ENCODE results near the gene PTGFR.

PTGFR gene

GRCh38 chr1:78490861-78491450 is at the start of gene PTGFR:
TSS of gene PTGFR (plus strand) at chr1:78490974. CDS start at chr1:78492744, 1,770 bp downstream.
- DNase-seq: no peak

- DNase-seq: no peak
Observed at GRCh38 chr1:78441921-78442320, 48.9 kb upstream of the PTGFR start.

- no peak for DNase-seq
Observed at GRCh38 chr1:78447086-78447485, 43.7 kb upstream of the PTGFR start.

- DNase-seq: no peak
Observed at GRCh38 chr1:78464449-78464891, 26.3 kb upstream of the PTGFR start.

- no peak for DNase-seq
Observed at GRCh38 chr1:78465143-78465542, 25.6 kb upstream of the PTGFR start.

- DNase-seq: no peak
Observed at GRCh38 chr1:78468521-78468920, 22.3 kb upstream of the PTGFR start.

- no peak for DNase-seq
Observed at GRCh38 chr1:78469576-78469975, 21.2 kb upstream of the PTGFR start.

- no peak for DNase-seq
Observed at GRCh38 chr1:78471890-78472620, 18.7 kb upstream of the PTGFR start.

GRCh38 chr1:78472851-78473496 is 17.8 kb upstream of the PTGFR start:
- no peak for DNase-seq

GRCh38 chr1:78474092-78474491 is 16.7 kb upstream of the PTGFR start:
- DNase-seq: no peak

GRCh38 chr1:78475888-78476610 is 14.7 kb upstream of the PTGFR start:
- no peak for DNase-seq

GRCh38 chr1:78483903-78484302 is 6.9 kb upstream of the PTGFR start:
- no peak for DNase-seq

- no peak for DNase-seq
Observed at GRCh38 chr1:78491451-78492071, 787 bp downstream of the PTGFR start.

GRCh38 chr1:78492386-78492950 is 1.7 kb downstream of the PTGFR start:
- DNase-seq: no peak

- DNase-seq: no peak
Observed at GRCh38 chr1:78493451-78493850, 2.7 kb downstream of the PTGFR start.

- DNase-seq: no peak
Observed at GRCh38 chr1:78497201-78497600, 6.4 kb downstream of the PTGFR start.

- DNase-seq: no peak
Observed at GRCh38 chr1:78500529-78500928, 9.8 kb downstream of the PTGFR start.

- no peak for DNase-seq
Observed at GRCh38 chr1:78501203-78501602, 10.4 kb downstream of the PTGFR start.

GRCh38 chr1:78511334-78511733 is 20.6 kb downstream of the PTGFR start:
- DNase-seq: no peak

GRCh38 chr1:78516716-78517115 is 25.9 kb downstream of the PTGFR start:
- DNase-seq: no peak

GRCh38 chr1:78519446-78519845 is 28.7 kb downstream of the PTGFR start:
- DNase-seq: no peak

GRCh38 chr1:78520216-78520615 is 29.4 kb downstream of the PTGFR start:
- DNase-seq: no peak

- DNase-seq: no peak
Observed at GRCh38 chr1:78520843-78521242, 30.1 kb downstream of the PTGFR start.
